OCI-LY7 (cell line): ENCODE results near the gene ORC6.

Source experiments
- CTCF ChIP-seq: fragments of 200-600 bp; sonication (generic); conservative IDR thresholded peaks from 2 replicates; pipeline ENCODE4 v1.5.1; 2014; ENCODE audit warnings: mild to moderate bottlenecking, antibody characterized with exemption, low read length, moderate library complexity, mixed read lengths
- EZH2phosphoT487 ChIP-seq: fragments of 200-600 bp; sonication (generic); IDR thresholded peaks from 2 replicates; pipeline ENCODE4 v1.6.1; 2018; ENCODE audit warnings: low read depth, borderline replicate concordance, mild to moderate bottlenecking, mixed run types, antibody characterized with exemption, low read length, moderate library complexity, mixed read lengths

- TF ChIP-seq CTCF = no peak
- no peak for TF ChIP-seq EZH2phosphoT487
These were observed 38.2 kb upstream of the ORC6 start for GRCh38 chr16:46651305-46651704.
